Stimulated activated effector memory CD8-positive, alpha-beta T cell treated with anti-CD3 and anti-CD28 coated beads, Interleukin-12 subunit alpha, Interleukin-12 subunit beta, amount 100 ng/mL, for 72 hours (primary cell): ENCODE data around the gene GNA15.
"Not testable (repeated sequence)": the region's sequence is repeated elsewhere in the genome, so short reads cannot be mapped to it uniquely, and the experiment has no call there.

Experiments used
- ATAC-seq: fragments of 150-1000 bp; cut with Tn5 transposase; 2 replicates; pipeline ENCODE4 v1.10.0; 2021
- DNase-seq, 2 donors: peaks; one replicate each; pipeline ENCODE4 v3.0.0; 2021 to 2022; ENCODE audit warnings: low spot score in 2 of 2
- H3K27ac Mint-ChIP-seq: one replicate; pipeline ENCODE4 v1.8.0; 2022; ENCODE audit warnings: mild to moderate bottlenecking, mixed read lengths
- H3K36me3 Mint-ChIP-seq: one replicate; pipeline ENCODE4 v1.8.0; 2022; ENCODE audit warnings: mild to moderate bottlenecking, mixed read lengths
- H3K4me1 Mint-ChIP-seq: one replicate; pipeline ENCODE4 v1.8.0; 2022; ENCODE audit warnings: mixed read lengths
- H3K4me3 Mint-ChIP-seq: one replicate; pipeline ENCODE4 v1.8.0; 2022; ENCODE audit warnings: mild to moderate bottlenecking, mixed read lengths
- H3K9me3 Mint-ChIP-seq: one replicate; pipeline ENCODE4 v1.8.0; 2022; ENCODE audit warnings: mixed read lengths

The GNA15 gene

DNA sequence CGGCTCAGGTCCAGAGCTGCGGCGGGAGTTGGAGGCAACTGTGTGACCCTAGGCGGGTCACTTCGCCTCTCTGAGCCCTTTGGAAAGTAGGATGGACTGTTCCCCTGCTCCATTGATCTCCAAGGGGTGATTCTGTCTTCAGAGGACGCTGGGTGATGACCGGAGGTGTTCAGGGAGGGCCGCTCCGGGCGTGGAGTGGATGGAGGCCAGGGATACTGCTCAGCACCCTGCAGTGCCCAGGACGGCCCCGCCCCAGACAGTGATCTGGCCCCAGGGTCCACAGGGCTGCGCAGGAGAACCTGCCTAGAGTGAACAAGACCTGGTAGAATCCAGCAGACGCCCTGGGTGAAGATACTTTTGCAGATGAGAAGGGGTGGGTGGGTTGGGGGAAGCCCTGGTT, 56.9 kb downstream of the GNA15 start:
- DNase-seq: no peak
- no peak overlapping the region for H3K27ac Mint-ChIP-seq
- H3K9me3 Mint-ChIP-seq: no peaks in the 10 kb centered on the region
- no peak overlapping the region for H3K4me3 Mint-ChIP-seq
- H3K36me3 Mint-ChIP-seq: peaks cover 66% of the 10 kb centered on the region
- ATAC-seq: no peak
- peaks cover 21% of the 10 kb centered on the region for H3K4me1 Mint-ChIP-seq

GRCh38 chr19:3193256-3194105, 57.6 kb downstream of the GNA15 start:
- no peak for ATAC-seq

DNA sequence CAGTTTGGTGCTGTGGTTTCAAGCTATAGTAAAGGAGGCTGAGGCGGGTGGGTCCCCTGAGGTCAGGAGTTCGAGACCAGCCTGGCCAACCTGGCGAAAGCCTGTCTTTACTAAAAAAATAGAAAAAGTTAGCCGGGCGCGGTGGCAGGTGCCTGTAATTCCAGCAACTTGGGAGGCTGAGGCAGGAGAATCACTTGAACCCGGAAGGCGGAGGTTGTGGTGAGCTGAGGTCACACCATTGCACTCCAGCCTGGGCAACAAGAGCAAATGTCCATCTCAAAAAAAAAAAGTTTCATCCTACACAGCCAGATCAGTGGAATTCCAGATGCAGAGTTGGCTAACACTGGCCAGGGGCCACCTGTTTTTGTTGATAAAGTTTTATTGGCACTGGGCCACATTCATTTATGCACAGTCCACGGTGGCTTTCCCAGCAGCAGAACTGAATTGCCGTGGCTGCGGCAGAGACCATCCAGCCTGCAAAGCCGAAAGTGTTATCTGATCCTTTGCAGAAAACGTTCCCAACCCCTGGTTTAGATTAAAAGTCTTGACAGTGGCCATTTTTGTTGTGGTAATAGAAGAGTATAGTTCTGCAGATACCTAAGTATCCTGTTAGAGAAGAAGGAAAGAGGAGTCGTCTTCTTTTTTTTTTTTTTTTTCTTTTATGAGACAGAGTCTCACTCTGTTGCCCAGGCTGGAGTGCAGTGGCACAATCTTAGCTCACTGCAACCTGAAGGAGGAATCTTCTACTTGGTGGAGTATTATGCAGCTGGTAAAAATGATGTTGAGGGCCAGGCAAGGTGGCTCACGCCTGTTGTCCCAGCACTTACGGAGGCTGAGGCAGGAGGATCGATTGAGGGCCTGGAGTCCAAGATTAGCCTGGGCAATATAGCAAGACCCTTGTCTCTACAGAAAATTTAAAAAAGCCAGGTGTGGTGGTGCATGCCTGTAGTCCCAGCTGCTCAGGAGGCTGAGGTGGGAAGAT, 58.6 kb downstream of the GNA15 start:
- no peak for DNase-seq
- H3K4me1 Mint-ChIP-seq: peaks cover 5% of the 10 kb centered on the region
- peaks cover 63% of the 10 kb centered on the region for H3K36me3 Mint-ChIP-seq
- H3K27ac Mint-ChIP-seq: no peak overlapping the region
- no peaks in the 10 kb centered on the region for H3K9me3 Mint-ChIP-seq
- no peak overlapping the region for H3K4me3 Mint-ChIP-seq
- ATAC-seq: no peak

More at GRCh38 chr19:3193256-3194105, 57.6 kb downstream of the GNA15 start:
- Mint-ChIP-seq H3K36me3 (peaks cover 59% of the 10 kb centered on the region), H3K27ac (no peak overlapping the region), H3K4me1 (peaks cover 13% of the 10 kb centered on the region), H3K9me3 (no peaks in the 10 kb centered on the region), H3K4me3 (no peak overlapping the region)
- DNase-seq: no peak

GRCh38 chr19:3196064-3196932, 60.5 kb downstream of the GNA15 start:
- no peak overlapping the region for H3K4me3 Mint-ChIP-seq
- peaks cover 70% of the 10 kb centered on the region for H3K36me3 Mint-ChIP-seq
- no peak for DNase-seq
- no peak for ATAC-seq
- H3K27ac Mint-ChIP-seq: no peak overlapping the region
- H3K4me1 Mint-ChIP-seq: no peaks in the 10 kb centered on the region
- no peaks in the 10 kb centered on the region for H3K9me3 Mint-ChIP-seq

DNA sequence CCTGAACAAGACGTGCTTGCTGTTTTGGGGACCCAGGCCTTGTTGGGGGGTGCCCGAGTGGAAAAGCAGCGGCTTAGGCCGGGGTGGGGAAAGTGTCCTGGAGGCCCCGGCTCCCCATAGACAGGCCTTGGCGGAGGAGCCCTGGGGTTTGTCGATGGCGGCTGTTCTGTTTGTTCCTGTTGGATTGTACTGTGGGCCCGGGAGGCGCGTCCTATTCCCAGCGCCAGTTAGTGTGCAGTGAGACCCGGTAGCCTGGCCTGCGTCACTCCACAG, 61.0 kb downstream of the GNA15 start:
- Mint-ChIP-seq H3K4me1 (no peaks in the 10 kb centered on the region), H3K9me3 (no peaks in the 10 kb centered on the region), H3K4me3 (no peak overlapping the region), H3K27ac (no peak overlapping the region), H3K36me3 (peaks cover 67% of the 10 kb centered on the region)
- no peak for ATAC-seq
- no peak for DNase-seq

GRCh38 chr19:3198901-3199700, 63.3 kb downstream of the GNA15 start:
- ATAC-seq: no peak
- no peak overlapping the region for H3K27ac Mint-ChIP-seq
- H3K4me3 Mint-ChIP-seq: no peak overlapping the region
- H3K4me1 Mint-ChIP-seq: no peaks in the 10 kb centered on the region
- H3K36me3 Mint-ChIP-seq: peaks cover 58% of the 10 kb centered on the region
- H3K9me3 Mint-ChIP-seq: no peaks in the 10 kb centered on the region
- DNase-seq: no peak

- ATAC-seq (no peak), DNase-seq (no peak)
- Mint-ChIP-seq H3K27ac (no peak overlapping the region), H3K4me3 (no peak overlapping the region), H3K36me3 (peaks cover 51% of the 10 kb centered on the region), H3K4me1 (no peaks in the 10 kb centered on the region), H3K9me3 (no peaks in the 10 kb centered on the region)
These were observed 65.4 kb downstream of the GNA15 start for GRCh38 chr19:3201072-3201700.

DNA sequence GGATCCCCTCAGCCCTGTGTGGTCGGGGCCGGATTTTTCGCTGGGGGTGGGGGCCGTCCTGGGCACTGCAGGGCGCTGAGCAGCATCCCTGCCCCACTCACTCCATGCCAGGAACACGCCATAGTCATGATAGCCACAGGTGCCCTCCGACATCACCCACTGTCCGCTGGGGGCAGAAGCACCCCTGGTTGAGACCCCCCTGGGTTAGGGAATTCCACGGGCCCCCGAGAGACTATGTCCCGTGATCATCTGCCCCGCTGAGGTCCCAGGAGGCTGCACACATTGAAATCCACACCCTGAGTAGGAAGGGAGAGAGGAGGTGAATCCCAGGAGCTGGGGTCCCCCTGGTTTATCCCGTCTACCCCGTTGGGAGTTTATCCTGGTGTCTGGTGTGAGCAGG, 66.1 kb downstream of the GNA15 start:
- no peak overlapping the region for H3K4me3 Mint-ChIP-seq
- ATAC-seq: no peak
- H3K27ac Mint-ChIP-seq: no peak overlapping the region
- peaks cover 45% of the 10 kb centered on the region for H3K36me3 Mint-ChIP-seq
- no peaks in the 10 kb centered on the region for H3K4me1 Mint-ChIP-seq
- no peaks in the 10 kb centered on the region for H3K9me3 Mint-ChIP-seq
- DNase-seq: no peak

DNA sequence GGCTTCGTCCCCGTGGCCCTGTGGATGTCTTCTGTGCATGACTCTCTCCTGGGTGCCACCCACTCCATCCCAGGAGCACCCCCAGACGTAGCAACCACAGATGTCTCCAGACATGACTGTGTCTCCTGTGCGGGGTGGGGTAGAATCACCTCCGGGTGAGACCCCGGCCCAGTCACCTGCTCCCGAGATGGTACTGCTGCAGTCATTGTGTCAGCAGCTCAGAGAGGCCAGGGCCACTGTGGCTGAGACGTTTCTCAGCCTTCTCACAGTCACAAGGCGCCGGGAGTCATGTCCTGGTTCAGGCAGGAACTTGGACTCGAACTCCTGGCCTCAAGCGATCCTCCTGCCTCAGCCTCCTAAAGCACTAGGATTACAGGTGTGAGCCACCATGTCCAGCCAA, 66.5 kb downstream of the GNA15 start:
- ATAC-seq (no peak), DNase-seq (no peak)
- H3K4me1 Mint-ChIP-seq: no peaks in the 10 kb centered on the region
- no peaks in the 10 kb centered on the region for H3K9me3 Mint-ChIP-seq
- H3K27ac Mint-ChIP-seq: no peak overlapping the region
- H3K36me3 Mint-ChIP-seq: peaks cover 41% of the 10 kb centered on the region
- H3K4me3 Mint-ChIP-seq: no peak overlapping the region

- H3K4me1 Mint-ChIP-seq, H3K27ac Mint-ChIP-seq, DNase-seq, H3K9me3 Mint-ChIP-seq, ATAC-seq, H3K4me3 Mint-ChIP-seq: not testable (repeated sequence)
- H3K36me3 Mint-ChIP-seq: peaks cover 37% of the 10 kb centered on the region
These were observed 67.1 kb downstream of the GNA15 start for GRCh38 chr19:3202895-3203294.

GRCh38 chr19:3203805-3204645, 68.2 kb downstream of the GNA15 start:
- H3K4me3 Mint-ChIP-seq: no peak overlapping the region
- DNase-seq: no peak
- H3K27ac Mint-ChIP-seq: no peak overlapping the region
- peaks cover 35% of the 10 kb centered on the region for H3K36me3 Mint-ChIP-seq
- ATAC-seq: no peak
- no peaks in the 10 kb centered on the region for H3K4me1 Mint-ChIP-seq
- no peaks in the 10 kb centered on the region for H3K9me3 Mint-ChIP-seq

DNA sequence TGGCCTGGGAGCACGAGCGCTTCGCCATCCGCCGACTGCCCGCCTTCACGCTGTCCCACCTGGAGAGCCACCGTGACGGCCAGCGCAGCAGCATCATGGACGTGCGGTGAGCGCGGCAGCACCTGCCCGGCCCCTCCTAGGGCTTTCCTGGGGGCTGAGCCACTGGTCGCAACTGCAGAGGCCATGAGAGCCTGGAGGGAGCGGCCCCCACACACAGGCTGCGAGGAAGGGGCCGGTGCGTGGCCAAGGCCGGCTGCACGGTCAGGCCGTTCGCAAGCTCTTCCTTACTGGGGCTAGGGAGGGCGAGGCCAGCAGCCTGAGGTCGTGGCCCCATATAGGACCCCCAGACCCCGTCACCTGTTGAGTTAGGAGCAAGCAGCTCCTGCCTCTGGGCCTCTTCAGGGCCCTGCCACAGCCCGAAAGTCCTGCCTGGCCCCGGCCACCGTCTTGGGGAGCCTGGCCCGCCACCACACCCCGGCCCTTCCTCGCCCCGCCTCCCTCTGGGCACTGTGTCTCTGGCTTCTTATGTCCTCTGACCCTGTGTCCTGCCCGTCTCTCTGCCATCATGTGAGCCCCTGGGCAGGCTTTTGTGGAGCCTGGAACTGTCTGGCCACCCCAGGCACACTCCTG, 68.9 kb downstream of the GNA15 start:
- Mint-ChIP-seq H3K27ac (no peak overlapping the region), H3K4me3 (no peak overlapping the region), H3K9me3 (no peaks in the 10 kb centered on the region), H3K36me3 (peaks cover 33% of the 10 kb centered on the region), H3K4me1 (no peaks in the 10 kb centered on the region)
- DNase-seq (no peak), ATAC-seq (no peak)
